ENCODE measurements around the gene INTS1. TPM values are rescaled to one million over a fixed set of nuclear protein-coding genes. Genes with fewer than 3 reads are reported as not detected.

Gene INTS1
- total RNA-seq, 2 donors from 2014 or later: 66.3 to 72.9 TPM

DNA sequence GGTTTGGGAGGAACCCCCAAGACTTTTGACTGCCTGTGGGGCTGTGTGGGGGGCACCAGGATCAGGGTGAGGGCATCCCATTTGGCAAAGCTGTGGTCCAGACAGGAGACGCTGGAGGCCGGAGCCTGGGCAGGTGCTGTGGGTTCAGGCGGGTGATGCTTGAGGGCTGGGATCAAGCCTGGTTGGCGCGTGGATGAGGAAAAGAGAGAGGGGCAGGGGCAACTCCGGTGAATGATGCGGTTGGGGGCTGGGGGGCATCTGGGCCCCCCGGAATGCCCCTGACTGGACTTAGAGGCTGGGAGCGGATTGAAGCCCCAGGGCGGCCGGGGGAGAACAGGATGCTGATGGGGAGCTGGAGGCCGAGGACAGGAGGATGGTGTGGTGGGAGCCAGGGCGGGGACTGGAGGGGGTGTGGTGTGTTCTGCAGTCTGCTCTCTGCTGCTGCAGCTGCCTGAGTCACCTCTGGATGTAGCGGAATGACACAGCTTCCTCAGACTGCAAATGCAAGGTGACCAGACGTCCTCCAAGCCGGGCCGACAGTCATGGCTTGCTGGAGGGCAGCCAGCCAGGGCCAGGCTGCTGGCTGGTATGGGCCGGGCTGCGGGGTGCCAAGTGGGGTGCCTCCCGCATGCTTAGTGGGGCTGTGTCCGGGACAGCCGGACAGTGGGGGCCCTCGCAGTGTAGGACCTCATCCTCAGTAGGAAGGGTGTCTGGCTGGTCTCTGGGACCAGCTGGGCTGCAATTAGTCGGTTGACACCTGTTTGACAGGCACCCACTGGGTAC lies 29.5 kb upstream of the INTS1 start:
- no peak overlapping the region for H3K4me3 ChIP-seq
- H3K27ac ChIP-seq: peak overlapping the region; percentile 97 to 100 (median 98)
- intact Hi-C loops (cut with DNase I): no loop called here
- DNase-seq (peak; percentile 57 to 83 (median 67)), ATAC-seq (no peak)
- no peaks in the 10 kb centered on the region for H3K36me3 ChIP-seq (replicated peaks in 1 of 2; ENCODE audit: insufficient read depth in 1 of 2, low read depth in 2 of 2)
- no peaks in the 10 kb centered on the region for H3K27me3 ChIP-seq
- TF ChIP-seq CTCF (IDR thresholded peaks at IDR 0.05) (no peak), POLR2A (IDR thresholded peaks at IDR 0.05) (peak in 2 of 3 donors; percentile 9 to 14)
- H3K4me1 ChIP-seq: peaks cover 73% of the 10 kb centered on the region
- 57 to 70% methylated on average over 16 to 24 of the region's 24 CpGs for WGBS, 2 donors
- H3K9me3 ChIP-seq: no peaks in the 10 kb centered on the region

- Histone ChIP-seq H3K27ac (peak overlapping the region; percentile 97 to 100 (median 98)), H3K4me1 (peaks cover 68% of the 10 kb centered on the region), H3K27me3 (no peaks in the 10 kb centered on the region), H3K4me3 (no peak overlapping the region), H3K36me3 (replicated peaks in 1 of 2; ENCODE audit: insufficient read depth in 1 of 2, low read depth in 2 of 2) (no peaks in the 10 kb centered on the region), H3K9me3 (no peaks in the 10 kb centered on the region)
- ATAC-seq: no peak
- TF ChIP-seq POLR2A (IDR thresholded peaks at IDR 0.05) (no peak), CTCF (IDR thresholded peaks at IDR 0.05) (no peak)
- WGBS, 2 donors: 28 to 30% methylated on average over 2 to 9 of the region's 9 CpGs
- intact Hi-C loops (cut with DNase I): no loop called here
- DNase-seq: peak in 1 of 4 donors; percentile 25
Observed at GRCh38 chr7:1533255-1533546, 29.0 kb upstream of the INTS1 start.

GRCh38 chr7:1532456-1533254 lies 28.5 kb upstream of the INTS1 start:
- no peaks in the 10 kb centered on the region for H3K27me3 ChIP-seq
- H3K4me1 ChIP-seq: peaks cover 62% of the 10 kb centered on the region
- 0% methylated on average over 25 to 36 of the region's 36 CpGs for WGBS, 2 donors
- peak overlapping the region in 1 of 2 donors; percentile 55 for H3K4me3 ChIP-seq
- DNase-seq (peak; percentile 88 to 94 (median 92)), ATAC-seq (peak; percentile 64)
- TF ChIP-seq POLR2A (IDR thresholded peaks at IDR 0.05): peak; percentile 89 to 94 (median 93)
- no peak for TF ChIP-seq CTCF (IDR thresholded peaks at IDR 0.05)
- H3K27ac ChIP-seq: peak overlapping the region; percentile 97 to 100 (median 98)
- H3K36me3 ChIP-seq (replicated peaks in 1 of 2; ENCODE audit: insufficient read depth in 1 of 2, low read depth in 2 of 2): no peaks in the 10 kb centered on the region
- intact Hi-C loops (cut with DNase I): no loop called here
- no peaks in the 10 kb centered on the region for H3K9me3 ChIP-seq

GRCh38 chr7:1531979-1532455 lies 27.8 kb upstream of the INTS1 start:
- 0 to 13% methylated on average over 6 to 10 of the region's 10 CpGs for WGBS, 2 donors
- Histone ChIP-seq H3K4me3 (peak overlapping the region in 1 of 2 donors; percentile 55), H3K27me3 (no peaks in the 10 kb centered on the region), H3K36me3 (replicated peaks in 1 of 2; ENCODE audit: insufficient read depth in 1 of 2, low read depth in 2 of 2) (no peaks in the 10 kb centered on the region), H3K9me3 (no peaks in the 10 kb centered on the region), H3K4me1 (peaks cover 56% of the 10 kb centered on the region), H3K27ac (peak overlapping the region; percentile 97 to 100 (median 98))
- intact Hi-C loops (cut with DNase I): no loop called here
- ATAC-seq: peak; percentile 8
- DNase-seq: peak in 2 of 4 donors; percentile 76
- no peak for TF ChIP-seq CTCF (IDR thresholded peaks at IDR 0.05)
- TF ChIP-seq POLR2A (IDR thresholded peaks at IDR 0.05): no peak
